Measurements from ENCODE around the gene MRPS18C. TPM values are rescaled to one million over a fixed set of nuclear protein-coding genes. Genes with fewer than 3 reads are reported as not detected.

Gene MRPS18C
- total and polyA plus RNA-seq, 2 donors (not counting 3 experiments of a cell fraction or from before 2014, with no cell fraction given): 22.2 to 64.8 TPM

- no peaks in the 10 kb centered on the region for H3K4me1 ChIP-seq (ENCODE audit: control insufficient read depth, extremely low read depth, insufficient read depth, low read length)
- no peaks in the 10 kb centered on the region for H3K9me1 ChIP-seq (replicated peaks; ENCODE audit: control insufficient read depth, extremely low read depth, insufficient read depth, low read length)
- no peak overlapping the region for H3K9ac ChIP-seq (replicated peaks; ENCODE audit: extremely low read depth, insufficient read depth, low read length)
- no peak overlapping the region for H3K4me3 ChIP-seq (replicated peaks in 1 of 3; ENCODE audit: insufficient read depth in 1 of 3, low read depth in 1 of 3, low read length in 3 of 3)
- H3K4me2 ChIP-seq (ENCODE audit: insufficient read depth, low read length): no peak overlapping the region
- peaks cover 0 to 2% of the 10 kb centered on the region in 2 experiments for H3K36me3 ChIP-seq (ENCODE audit: control insufficient read depth in 2 of 2, extremely low read depth in 1 of 2, insufficient read depth in 2 of 2, low read length in 2 of 2)
- ChIA-PET CTCF (interaction anchor here (0.6 kb wide), 1 partner anchor 1081 kb away, joined by 3 read pairs; no protein-coding TSS in a partner anchor), POLR2A (no interaction called here)
- H3K27me3 ChIP-seq (ENCODE audit: control insufficient read depth in 2 of 2, insufficient read depth in 2 of 2, low read length in 2 of 2): no peaks in the 10 kb centered on the region
- no peak overlapping the region for H2AFZ ChIP-seq (ENCODE audit: low read depth, low read length)
- no peaks in the 10 kb centered on the region for H3K79me2 ChIP-seq (ENCODE audit: control insufficient read depth, insufficient read depth, low read length)
- intact Hi-C loops (cut with micrococcal nuclease) (no loop called here), dilution Hi-C loops (cut with MboI; ENCODE audit: extremely low pct_ligation_motif_present, low sequenced_read_pairs) (no loop called here)
- no peaks in the 10 kb centered on the region for H3K9me3 ChIP-seq (replicated peaks; ENCODE audit: control insufficient read depth, insufficient read depth, low read length)
- H3K27ac ChIP-seq (ENCODE audit: insufficient read depth, low read depth, low read length): no peak overlapping the region
- H4K20me1 ChIP-seq (replicated peaks; ENCODE audit: control insufficient read depth, extremely low read depth, insufficient read depth, low read length): no peaks in the 10 kb centered on the region
- TF ChIP-seq MAX (IDR thresholded peaks at IDR 0.05; ENCODE audit: insufficient read depth, insufficient read length): no peak
- no peak for TF ChIP-seq POLR2A (IDR thresholded peaks at IDR 0.05; ENCODE audit: low read depth, low read length)
- TF ChIP-seq JUN (IDR thresholded peaks at IDR 0.05; ENCODE audit: borderline replicate concordance, insufficient read depth, insufficient read length, low read depth): no peak
- no peak for TF ChIP-seq POLR2AphosphoS5 (IDR thresholded peaks at IDR 0.05; ENCODE audit: insufficient read depth, low read depth, low read length)
- TF ChIP-seq EZH2 (IDR thresholded peaks at IDR 0.05; ENCODE audit: borderline replicate concordance, low read depth, low read length, severe bottlenecking): no peak
- TF ChIP-seq CTCF (IDR thresholded peaks at IDR 0.05; ENCODE audit: extremely low read depth in 1 of 2, insufficient read depth in 1 of 2, low read depth in 1 of 2, low read length in 2 of 2): no peak
- TF ChIP-seq MYC (IDR thresholded peaks at IDR 0.05; ENCODE audit: low read depth, low read length): no peak
- no peak for TF ChIP-seq GATA2 (IDR thresholded peaks at IDR 0.05; ENCODE audit: insufficient read depth, insufficient read length, low read depth, low read length)
- TF ChIP-seq FOS (IDR thresholded peaks at IDR 0.05; ENCODE audit: borderline replicate concordance, insufficient read depth, low read length): no peak
- BruUV-seq (replicated peaks): no TSS peak
- no peak for FAIRE-seq
- DNase-seq (ENCODE audit: low read depth, low spot score): no peak
Observed at GRCh38 chr4:83438719-83439118, 17.1 kb upstream of the MRPS18C start.

All from endothelial cell of umbilical vein (primary cell).